MM.1S (cell line): ENCODE results near the gene PAPOLG.

Experiments used
- DNase-seq: peaks from one replicate; pipeline ENCODE4 v3.0.0-alpha.2; 2015
- H2AFZ ChIP-seq: fragments of 300-600 bp; sonication (generic); 2 replicates; pipeline ENCODE4 v1.6.0; 2016; ENCODE audit warnings: antibody characterized with exemption, low read length
- H3F3A ChIP-seq: fragments of 300-600 bp; sonication (generic); 2 replicates; pipeline ENCODE4 v1.6.1; 2016; ENCODE audit warnings: mild to moderate bottlenecking, antibody characterized with exemption, low read length, moderate library complexity, mixed read lengths; ENCODE audit not compliant: insufficient read depth
- H3K27ac ChIP-seq: fragments of 300-600 bp; sonication (generic); 2 replicates; pipeline ENCODE4 v1.5.1; 2016; ENCODE audit warnings: mild to moderate bottlenecking, low read length
- H3K27me3 ChIP-seq: fragments of 300-600 bp; sonication (generic); replicated peaks from 2 replicates; pipeline ENCODE4 v1.6.0; 2016; ENCODE audit warnings: low read length; ENCODE audit not compliant: insufficient read depth
- H3K36me3 ChIP-seq: fragments of 300-600 bp; sonication (generic); replicated peaks from 2 replicates; pipeline ENCODE4 v1.6.1; 2016; ENCODE audit warnings: mild to moderate bottlenecking, low read length, mixed read lengths; ENCODE audit not compliant: insufficient read depth
- H3K4me1 ChIP-seq: fragments of 300-600 bp; sonication (generic); 2 replicates; pipeline ENCODE4 v1.6.1; 2016; ENCODE audit warnings: low read length, mixed read lengths
- H3K4me2 ChIP-seq: fragments of 300-600 bp; sonication (generic); 2 replicates; pipeline ENCODE4 v1.6.0; 2016; ENCODE audit warnings: low read depth, low read length
- H3K4me3 ChIP-seq: fragments of 300-600 bp; sonication (generic); 2 replicates; pipeline ENCODE4 v1.5.1; 2016; ENCODE audit warnings: low read length, mixed read lengths
- H3K79me2 ChIP-seq: fragments of 300-600 bp; sonication (generic); 2 replicates; pipeline ENCODE4 v1.6.1; 2016; ENCODE audit warnings: mixed run types, low read length, mixed read lengths
- H3K9ac ChIP-seq: fragments of 300-600 bp; sonication (generic); 2 replicates; pipeline ENCODE4 v1.6.1; 2016; ENCODE audit warnings: low read length, mixed read lengths
- H3K9me2 ChIP-seq: fragments of 300-600 bp; sonication (generic); replicated peaks from 2 replicates; pipeline ENCODE4 v1.6.1; 2016; ENCODE audit warnings: mild to moderate bottlenecking, low read length, mixed read lengths; ENCODE audit not compliant: insufficient read depth
- H3K9me3 ChIP-seq: fragments of 300-600 bp; sonication (generic); replicated peaks from 2 replicates; pipeline ENCODE4 v1.6.1; 2016; ENCODE audit warnings: mild to moderate bottlenecking, low read length, mixed read lengths; ENCODE audit not compliant: insufficient read depth
- H4K20me1 ChIP-seq: fragments of 300-600 bp; sonication (generic); 2 replicates; pipeline ENCODE4 v1.6.1; 2016; ENCODE audit warnings: mild to moderate bottlenecking, low read length, moderate library complexity, mixed read lengths; ENCODE audit not compliant: insufficient read depth
- EZH2 ChIP-seq: fragments of 300-600 bp; sonication (generic); optimal IDR thresholded peaks from 2 replicates; pipeline ENCODE3; 2017; ENCODE audit warnings: low read depth, mild to moderate bottlenecking, antibody characterized with exemption, low read length, mixed read lengths
- EZH2phosphoT487 ChIP-seq: fragments of 300-600 bp; sonication (generic); IDR thresholded peaks from 2 replicates; pipeline ENCODE4 v1.6.1; 2018; ENCODE audit warnings: antibody characterized with exemption, low read length
- TF ChIP-seq, protein P1 (sequence below): fragments of 300-600 bp; sonication (generic); IDR thresholded peaks from 2 replicates; pipeline ENCODE4 v1.5.1; 2016; ENCODE audit warnings: antibody characterized with exemption, low read length, mixed read lengths

PAPOLG gene

DNA sequence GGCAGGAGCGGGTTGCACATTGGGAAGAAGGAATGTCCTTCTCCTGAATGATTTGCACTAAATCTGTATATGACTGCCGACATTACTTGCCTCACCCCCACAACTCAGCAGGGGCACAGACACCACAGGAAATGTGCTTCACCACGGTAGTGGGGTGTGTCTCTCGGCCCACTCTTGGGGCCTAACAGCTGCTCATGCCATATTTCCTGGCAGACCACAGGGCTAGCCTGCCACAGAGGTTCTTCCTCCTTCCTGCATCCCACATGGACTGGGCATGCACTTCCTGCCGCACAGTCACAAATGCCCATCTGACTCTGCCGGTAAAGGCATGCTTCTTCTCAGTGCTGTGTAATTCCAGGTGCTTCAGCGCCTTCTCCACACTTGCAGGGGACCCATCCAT lies 10.3 kb upstream of the PAPOLG start:
- H3K27me3 ChIP-seq, result no peaks in the 10 kb centered on the region
- no peaks in the 10 kb centered on the region for H3K9me3 ChIP-seq
- no peaks in the 10 kb centered on the region for H4K20me1 ChIP-seq
- no peak overlapping the region for H3K4me3 ChIP-seq
- no peak for DNase-seq
- H3K9me2 ChIP-seq, result no peaks in the 10 kb centered on the region
- H3K27ac ChIP-seq, result no peak overlapping the region
- no peaks in the 10 kb centered on the region for H3F3A ChIP-seq
- no peaks in the 10 kb centered on the region for H3K36me3 ChIP-seq
- TF ChIP-seq, protein P1, sequence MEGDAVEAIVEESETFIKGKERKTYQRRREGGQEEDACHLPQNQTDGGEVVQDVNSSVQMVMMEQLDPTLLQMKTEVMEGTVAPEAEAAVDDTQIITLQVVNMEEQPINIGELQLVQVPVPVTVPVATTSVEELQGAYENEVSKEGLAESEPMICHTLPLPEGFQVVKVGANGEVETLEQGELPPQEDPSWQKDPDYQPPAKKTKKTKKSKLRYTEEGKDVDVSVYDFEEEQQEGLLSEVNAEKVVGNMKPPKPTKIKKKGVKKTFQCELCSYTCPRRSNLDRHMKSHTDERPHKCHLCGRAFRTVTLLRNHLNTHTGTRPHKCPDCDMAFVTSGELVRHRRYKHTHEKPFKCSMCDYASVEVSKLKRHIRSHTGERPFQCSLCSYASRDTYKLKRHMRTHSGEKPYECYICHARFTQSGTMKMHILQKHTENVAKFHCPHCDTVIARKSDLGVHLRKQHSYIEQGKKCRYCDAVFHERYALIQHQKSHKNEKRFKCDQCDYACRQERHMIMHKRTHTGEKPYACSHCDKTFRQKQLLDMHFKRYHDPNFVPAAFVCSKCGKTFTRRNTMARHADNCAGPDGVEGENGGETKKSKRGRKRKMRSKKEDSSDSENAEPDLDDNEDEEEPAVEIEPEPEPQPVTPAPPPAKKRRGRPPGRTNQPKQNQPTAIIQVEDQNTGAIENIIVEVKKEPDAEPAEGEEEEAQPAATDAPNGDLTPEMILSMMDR, result no peak
- TF ChIP-seq EZH2phosphoT487, result no peak
- no peak for TF ChIP-seq EZH2
- H2AFZ ChIP-seq, result no peak overlapping the region
- no peaks in the 10 kb centered on the region; the same call in 1 of the 2 replicates for H3K4me1 ChIP-seq
- no peaks in the 10 kb centered on the region for H3K79me2 ChIP-seq
- no peak overlapping the region for H3K4me2 ChIP-seq
- H3K9ac ChIP-seq, result no peak overlapping the region

GRCh38 chr2:60746318-60746717 lies 9.8 kb upstream of the PAPOLG start:
- DNase-seq, result no peak
- H3K9me3 ChIP-seq, result no peaks in the 10 kb centered on the region
- no peaks in the 10 kb centered on the region; the same call in 1 of the 2 replicates for H3K4me1 ChIP-seq
- H3K79me2 ChIP-seq, result no peaks in the 10 kb centered on the region
- H3K27me3 ChIP-seq, result no peaks in the 10 kb centered on the region
- H3K9me2 ChIP-seq, result no peaks in the 10 kb centered on the region
- H4K20me1 ChIP-seq, result no peaks in the 10 kb centered on the region
- TF ChIP-seq, protein P1, result no peak
- no peak for TF ChIP-seq EZH2
- no peak for TF ChIP-seq EZH2phosphoT487
- no peak overlapping the region for H3K27ac ChIP-seq
- no peak overlapping the region for H3K9ac ChIP-seq
- no peak overlapping the region for H3K4me2 ChIP-seq
- no peaks in the 10 kb centered on the region for H3F3A ChIP-seq
- no peak overlapping the region for H2AFZ ChIP-seq
- H3K36me3 ChIP-seq, result no peaks in the 10 kb centered on the region
- H3K4me3 ChIP-seq, result no peak overlapping the region

DNA sequence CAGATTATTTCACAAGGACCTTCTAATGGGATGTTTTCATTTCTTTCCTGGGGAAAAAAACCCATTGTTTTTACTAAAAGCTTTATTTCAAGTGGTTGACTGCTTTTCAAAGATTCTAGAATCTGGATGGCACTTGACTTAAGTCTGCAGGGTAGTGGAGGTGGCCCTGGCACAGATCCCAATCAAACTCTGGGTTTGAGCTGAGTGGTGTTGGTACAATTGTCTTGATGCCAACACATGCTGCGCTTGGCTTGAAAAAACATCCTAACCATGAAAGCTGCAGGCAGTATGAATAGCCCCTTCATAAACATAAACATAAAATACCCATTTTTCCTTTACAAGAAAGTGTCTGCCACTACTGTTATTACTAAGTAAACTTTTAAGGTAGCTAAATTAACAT lies 3.6 kb downstream of the PAPOLG start:
- Histone ChIP-seq H3K4me1 (no peaks in the 10 kb centered on the region), H3K9me2 (no peaks in the 10 kb centered on the region), H3K27ac (no peak overlapping the region), H3K9me3 (no peaks in the 10 kb centered on the region), H2AFZ (no peak overlapping the region), H3K27me3 (no peaks in the 10 kb centered on the region), H3K9ac (no peak overlapping the region), H3K4me3 (no peak overlapping the region), H3K36me3 (peaks cover 7% of the 10 kb centered on the region; the same call in 1 of the 2 replicates), H3F3A (no peaks in the 10 kb centered on the region), H4K20me1 (no peaks in the 10 kb centered on the region), H3K4me2 (no peak overlapping the region), H3K79me2 (peaks cover 48% of the 10 kb centered on the region)
- TF ChIP-seq, protein P1, result no peak
- TF ChIP-seq EZH2phosphoT487 (no peak), EZH2 (no peak)
- no peak for DNase-seq
